HUES6 (cell line): Measurements from ENCODE around the gene NPTXR.

Experiments used
- H3K27ac ChIP-seq: 2 replicates; pipeline ENCODE4 v1.7.0; 2013; ENCODE audit warnings: low read depth, mild to moderate bottlenecking, low read length, inconsistent platforms
- H3K27me3 ChIP-seq: 2 replicates; pipeline ENCODE4 v1.6.1; 2013; ENCODE audit warnings: low read length; ENCODE audit not compliant: control insufficient read depth, insufficient read depth
- H3K36me3 ChIP-seq: 2 replicates; pipeline ENCODE4 v1.6.1; 2013; ENCODE audit warnings: low read length; ENCODE audit not compliant: control insufficient read depth, insufficient read depth
- H3K4me1 ChIP-seq: 2 replicates; pipeline ENCODE4 v1.6.1; 2013; ENCODE audit warnings: low read length; ENCODE audit not compliant: control insufficient read depth, insufficient read depth
- H3K4me3 ChIP-seq: 2 replicates; pipeline ENCODE4 v1.5.1; 2013; ENCODE audit warnings: low read depth, low read length
- H3K9ac ChIP-seq: one replicate; pipeline ENCODE4 v1.6.1; 2013; ENCODE audit warnings: mild to moderate bottlenecking, low read length
- H3K9me3 ChIP-seq: 2 replicates; pipeline ENCODE4 v1.6.1; 2013; ENCODE audit warnings: low read depth, low read length; ENCODE audit not compliant: control insufficient read depth, insufficient read depth

The NPTXR gene

DNA sequence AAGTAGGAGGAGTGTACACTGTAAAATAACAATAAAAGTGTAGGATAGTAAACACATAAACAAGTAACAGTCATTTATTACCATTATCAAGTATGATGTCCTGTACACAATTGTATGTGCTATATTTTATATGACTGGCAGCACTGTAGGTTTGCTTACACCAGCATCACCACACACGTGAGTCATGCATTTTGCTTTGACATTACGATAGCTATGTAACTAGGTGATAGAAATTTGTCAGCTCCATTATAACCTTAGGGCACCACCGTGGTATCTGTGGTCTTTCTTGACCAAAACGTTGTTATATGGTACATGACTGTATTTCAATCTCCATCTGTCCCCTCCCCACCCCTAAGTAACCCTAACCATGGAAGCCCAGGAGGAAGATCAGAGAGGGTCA lies 51.0 kb downstream of the NPTXR start:
- H3K4me3 ChIP-seq = peak overlapping the region; percentile 84
- no peak overlapping the region for H3K27ac ChIP-seq
- H3K4me1 ChIP-seq = peaks cover 11% of the 10 kb centered on the region
- H3K9ac ChIP-seq = no peak overlapping the region
- peaks cover 22% of the 10 kb centered on the region for H3K27me3 ChIP-seq
- no peaks in the 10 kb centered on the region for H3K36me3 ChIP-seq
- no peaks in the 10 kb centered on the region for H3K9me3 ChIP-seq

DNA sequence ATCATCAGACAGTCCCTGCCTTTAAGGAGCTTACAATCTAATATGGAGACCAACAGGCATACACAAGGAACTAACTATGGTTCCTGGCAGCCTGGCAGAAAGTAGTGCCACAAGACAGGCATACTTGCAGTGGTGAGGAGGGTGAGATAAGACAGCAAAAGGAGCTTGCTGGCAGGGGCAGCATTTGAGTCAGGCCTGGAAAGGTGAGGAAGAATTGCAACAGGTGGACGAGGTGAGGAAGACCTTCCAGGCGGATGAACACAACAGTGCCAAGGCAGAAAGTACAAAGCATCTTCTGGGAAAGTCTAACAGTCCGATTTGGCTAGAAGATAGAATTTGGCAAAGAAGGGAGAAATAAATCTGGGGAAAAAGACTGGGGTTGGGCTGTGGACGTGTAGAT lies 54.2 kb downstream of the NPTXR start:
- Histone ChIP-seq H3K27ac (no peak overlapping the region), H3K27me3 (no peaks in the 10 kb centered on the region), H3K9me3 (no peaks in the 10 kb centered on the region), H3K36me3 (no peaks in the 10 kb centered on the region), H3K4me1 (peaks cover 11% of the 10 kb centered on the region), H3K9ac (no peak overlapping the region), H3K4me3 (no peak overlapping the region)

DNA sequence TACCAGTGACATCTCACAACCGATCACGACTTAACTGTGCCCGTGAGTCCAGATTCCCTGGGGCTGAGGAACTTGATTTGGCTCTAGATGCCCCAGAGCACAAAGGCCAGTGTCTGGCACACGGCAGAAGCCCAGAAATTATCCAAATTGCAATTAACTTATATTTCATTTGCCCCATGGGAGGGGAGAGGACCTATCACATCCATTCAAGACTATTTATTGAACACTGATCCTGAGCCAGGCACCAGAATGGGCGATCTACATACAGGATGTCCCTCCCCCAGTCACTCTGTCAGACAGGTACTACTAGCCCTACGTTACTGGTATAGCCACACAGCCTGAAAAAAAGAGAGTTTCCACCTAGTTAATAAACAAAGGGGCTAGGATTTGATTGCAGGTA lies 55.0 kb downstream of the NPTXR start:
- H3K36me3 ChIP-seq = no peaks in the 10 kb centered on the region
- no peak overlapping the region for H3K27ac ChIP-seq
- H3K4me1 ChIP-seq = peaks cover 6% of the 10 kb centered on the region
- no peak overlapping the region for H3K9ac ChIP-seq
- no peaks in the 10 kb centered on the region for H3K27me3 ChIP-seq
- no peak overlapping the region for H3K4me3 ChIP-seq
- H3K9me3 ChIP-seq = no peaks in the 10 kb centered on the region

DNA sequence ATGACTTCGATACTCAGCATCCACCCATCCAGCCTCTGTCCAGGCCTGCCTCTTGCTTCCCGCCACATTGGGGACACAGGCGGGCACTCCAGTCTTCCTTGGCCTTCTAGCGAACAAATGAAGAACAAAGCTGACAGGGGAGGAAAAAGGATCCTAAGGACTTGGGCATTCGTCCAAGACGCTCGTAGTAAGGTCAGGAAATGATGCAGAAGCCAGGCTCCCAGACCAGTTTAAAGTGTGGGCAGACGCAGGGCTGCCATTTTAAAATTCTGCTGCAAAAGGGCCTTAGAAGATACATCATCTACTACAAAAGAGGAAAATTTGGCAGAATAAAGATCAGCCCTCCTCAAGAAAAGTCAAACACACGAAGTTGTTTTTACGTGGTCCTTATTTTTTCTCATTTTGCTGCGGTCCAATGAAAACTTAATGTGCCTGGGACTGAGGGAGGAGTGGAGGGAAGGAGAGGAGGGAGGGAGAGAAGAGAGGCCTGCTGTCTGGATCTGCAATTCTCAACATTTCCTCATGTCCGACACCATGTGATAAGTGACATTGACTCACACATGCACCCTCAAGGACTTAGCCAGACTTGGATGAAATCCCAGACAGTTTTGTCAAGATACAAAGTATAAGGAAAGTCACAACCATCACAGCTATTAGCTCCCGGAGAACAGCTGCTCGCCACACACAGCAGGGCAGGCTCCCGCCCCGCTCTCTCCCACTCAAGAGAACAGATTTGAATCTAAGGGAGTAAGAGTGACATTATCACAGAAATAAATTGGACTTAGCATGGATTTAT lies 55.6 kb downstream of the NPTXR start:
- Histone ChIP-seq H3K4me1 (peaks cover 3% of the 10 kb centered on the region), H3K9me3 (no peaks in the 10 kb centered on the region), H3K27me3 (no peaks in the 10 kb centered on the region), H3K36me3 (no peaks in the 10 kb centered on the region), H3K27ac (no peak overlapping the region), H3K9ac (no peak overlapping the region), H3K4me3 (no peak overlapping the region)

DNA sequence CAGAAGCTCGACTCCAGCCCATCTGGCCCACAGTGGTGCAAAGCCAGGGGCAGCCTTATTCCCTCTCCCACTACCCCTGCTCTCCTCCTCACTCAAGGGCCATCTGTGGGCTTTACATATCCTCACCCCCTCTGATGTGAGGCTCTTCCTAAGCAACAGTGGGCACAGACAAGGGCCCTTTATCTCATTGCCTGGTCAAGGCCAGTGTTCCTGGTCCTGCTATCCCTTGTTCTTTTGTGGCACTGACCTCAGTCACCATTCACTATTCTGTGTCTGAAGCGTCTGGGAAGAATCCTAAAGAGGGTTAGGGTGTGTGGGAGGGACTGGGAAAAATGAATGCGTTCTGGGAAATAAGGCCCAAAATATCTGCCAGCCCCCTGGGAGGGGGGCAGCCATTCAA lies 57.2 kb downstream of the NPTXR start:
- Histone ChIP-seq H3K4me1 (peaks cover 8% of the 10 kb centered on the region; the same call in 1 of the 2 replicates), H3K27ac (no peak overlapping the region)

DNA sequence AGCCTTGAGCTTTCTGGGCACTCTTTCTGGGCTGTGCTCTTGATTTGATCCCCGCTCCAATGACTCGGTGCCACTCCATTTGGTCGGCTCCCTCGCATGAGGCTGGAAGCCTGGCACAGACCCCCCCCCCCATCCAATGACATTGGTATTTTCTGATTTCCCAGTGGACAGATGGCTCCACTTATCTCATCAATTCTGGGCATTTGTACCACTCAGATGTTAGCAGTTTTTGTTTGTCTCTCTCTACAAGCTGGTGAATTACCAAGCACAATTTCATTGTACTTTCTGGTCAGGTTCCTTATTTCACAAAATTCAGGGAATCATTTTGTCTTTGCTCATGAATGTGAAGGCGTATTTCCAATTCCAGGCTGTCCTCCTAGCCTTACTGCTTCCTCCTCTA lies 59.0 kb downstream of the NPTXR start:
- Histone ChIP-seq H3K27me3 (no peaks in the 10 kb centered on the region), H3K9me3 (no peaks in the 10 kb centered on the region), H3K27ac (no peak overlapping the region), H3K36me3 (no peaks in the 10 kb centered on the region), H3K9ac (no peak overlapping the region), H3K4me3 (no peak overlapping the region), H3K4me1 (peaks cover 8% of the 10 kb centered on the region; the same call in 1 of the 2 replicates)

More for the DNA sequence above, 57.2 kb downstream of the NPTXR start:
- Histone ChIP-seq H3K9ac (no peak overlapping the region), H3K27me3 (no peaks in the 10 kb centered on the region), H3K9me3 (no peaks in the 10 kb centered on the region), H3K36me3 (no peaks in the 10 kb centered on the region), H3K4me3 (no peak overlapping the region)

DNA sequence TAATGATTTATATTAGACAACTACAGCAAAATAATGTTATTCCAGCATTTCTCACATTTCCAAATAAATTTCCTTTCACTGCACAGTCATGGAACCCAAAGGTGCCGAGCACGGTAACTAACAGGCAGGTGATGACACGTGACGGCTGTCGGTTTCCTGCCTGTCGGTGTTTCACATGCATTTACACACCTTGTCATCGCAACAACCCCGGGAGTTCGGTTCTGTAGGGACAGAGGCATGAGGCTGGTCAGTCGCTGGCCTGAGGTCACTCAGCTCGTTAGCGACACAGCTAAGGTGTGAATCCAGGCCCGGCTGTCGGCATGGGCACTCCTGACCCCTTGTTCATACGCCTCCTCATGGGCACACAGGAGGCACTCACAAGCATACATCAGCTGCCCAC lies 59.8 kb downstream of the NPTXR start:
- no peaks in the 10 kb centered on the region for H3K27me3 ChIP-seq
- no peaks in the 10 kb centered on the region for H3K36me3 ChIP-seq
- no peak overlapping the region for H3K9ac ChIP-seq
- H3K9me3 ChIP-seq = no peaks in the 10 kb centered on the region
- H3K27ac ChIP-seq = no peak overlapping the region
- no peak overlapping the region for H3K4me3 ChIP-seq
- peaks cover 8% of the 10 kb centered on the region; the same call in 1 of the 2 replicates for H3K4me1 ChIP-seq

DNA sequence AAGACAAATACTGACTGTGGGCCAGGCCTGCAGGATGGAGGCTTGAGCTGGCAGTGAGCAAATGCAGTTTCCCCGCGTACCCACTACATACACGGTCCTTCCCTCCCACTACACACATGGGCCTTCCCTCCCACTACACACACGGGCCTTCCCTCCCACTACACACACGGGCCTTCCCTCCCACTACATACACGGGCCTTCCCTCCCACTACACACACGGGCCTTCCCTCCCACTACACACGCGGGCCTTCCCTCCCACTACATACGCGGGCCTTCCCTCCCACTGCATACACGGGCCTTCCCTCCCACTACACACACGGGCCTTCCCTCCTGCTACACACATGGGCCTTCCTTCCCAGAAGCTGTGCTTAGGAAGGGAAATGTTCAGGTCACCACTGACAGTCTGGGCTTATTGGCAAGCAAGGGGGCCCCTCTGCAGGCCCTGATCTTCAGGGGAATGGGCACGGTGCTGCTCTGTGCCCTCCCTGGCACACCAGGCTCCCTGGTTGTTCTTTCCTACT lies 60.7 kb downstream of the NPTXR start:
- peaks cover 8% of the 10 kb centered on the region; the same call in 1 of the 2 replicates for H3K4me1 ChIP-seq
- H3K9me3 ChIP-seq = no peaks in the 10 kb centered on the region
- H3K4me3 ChIP-seq = no peak overlapping the region
- no peaks in the 10 kb centered on the region for H3K27me3 ChIP-seq
- no peaks in the 10 kb centered on the region for H3K36me3 ChIP-seq
- no peak overlapping the region for H3K27ac ChIP-seq
- no peak overlapping the region for H3K9ac ChIP-seq

DNA sequence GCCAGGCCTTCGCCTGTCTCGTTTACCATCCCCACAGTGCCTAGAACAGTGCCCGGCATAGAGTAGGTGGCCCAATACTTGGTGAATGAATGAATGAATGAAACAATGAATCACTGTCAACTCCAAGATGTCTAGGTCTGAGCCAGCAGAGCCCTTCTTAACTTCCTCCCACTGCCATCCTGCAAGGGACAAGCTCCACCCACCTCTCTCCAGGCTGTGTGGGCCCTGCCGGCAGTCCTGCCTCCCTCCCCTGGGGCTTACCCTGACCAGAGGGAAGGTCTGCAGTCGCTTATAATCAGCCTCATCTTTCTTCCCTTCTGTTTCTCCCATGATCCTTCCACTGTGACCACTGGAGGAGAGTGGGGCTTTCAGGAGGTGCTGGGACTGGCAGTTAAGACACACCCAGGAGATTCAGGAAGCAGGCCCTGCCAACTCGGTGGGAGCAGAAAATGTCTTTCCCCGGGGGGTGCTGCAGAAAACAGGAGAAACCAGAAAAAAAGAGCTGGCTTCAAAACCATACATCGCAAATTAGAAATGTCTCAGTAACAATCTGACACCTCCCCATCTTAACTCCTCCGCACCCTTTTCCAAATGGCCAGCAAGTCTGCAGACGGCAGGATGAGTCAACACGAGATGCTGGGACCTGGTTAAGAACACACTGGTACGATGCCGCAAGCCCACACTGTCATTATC lies 61.3 kb downstream of the NPTXR start:
- H3K4me3 ChIP-seq = no peak overlapping the region
- no peak overlapping the region for H3K27ac ChIP-seq
- H3K4me1 ChIP-seq = peaks cover 8% of the 10 kb centered on the region; the same call in 1 of the 2 replicates
- no peaks in the 10 kb centered on the region for H3K9me3 ChIP-seq
- H3K27me3 ChIP-seq = no peaks in the 10 kb centered on the region
- H3K9ac ChIP-seq = no peak overlapping the region
- H3K36me3 ChIP-seq = no peaks in the 10 kb centered on the region

DNA sequence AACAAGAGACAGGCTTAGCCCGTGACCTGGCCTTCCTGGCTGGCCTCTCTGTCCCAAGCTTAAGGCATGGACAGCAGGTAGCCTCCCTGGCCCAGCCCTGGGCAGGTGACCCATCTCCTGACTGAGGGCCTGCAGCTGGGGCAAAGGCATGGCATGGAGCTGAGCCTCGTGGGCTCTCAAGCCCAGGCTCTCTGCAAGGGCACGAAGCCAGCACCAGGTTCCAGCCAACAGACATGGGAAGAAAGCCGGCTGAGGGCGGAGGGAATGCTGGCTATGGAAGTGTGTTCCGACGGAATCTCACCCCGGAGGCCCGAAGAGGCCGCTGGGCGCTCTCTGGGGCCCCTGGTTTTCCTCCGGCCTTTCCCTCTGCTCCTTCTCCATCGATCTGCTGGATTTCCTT lies 62.8 kb downstream of the NPTXR start:
- H3K27ac ChIP-seq = no peak overlapping the region
- peaks cover 8% of the 10 kb centered on the region; the same call in 1 of the 2 replicates for H3K4me1 ChIP-seq
- H3K4me3 ChIP-seq = no peak overlapping the region
- no peak overlapping the region for H3K9ac ChIP-seq
- H3K36me3 ChIP-seq = no peaks in the 10 kb centered on the region
- H3K9me3 ChIP-seq = no peaks in the 10 kb centered on the region
- no peaks in the 10 kb centered on the region for H3K27me3 ChIP-seq

DNA sequence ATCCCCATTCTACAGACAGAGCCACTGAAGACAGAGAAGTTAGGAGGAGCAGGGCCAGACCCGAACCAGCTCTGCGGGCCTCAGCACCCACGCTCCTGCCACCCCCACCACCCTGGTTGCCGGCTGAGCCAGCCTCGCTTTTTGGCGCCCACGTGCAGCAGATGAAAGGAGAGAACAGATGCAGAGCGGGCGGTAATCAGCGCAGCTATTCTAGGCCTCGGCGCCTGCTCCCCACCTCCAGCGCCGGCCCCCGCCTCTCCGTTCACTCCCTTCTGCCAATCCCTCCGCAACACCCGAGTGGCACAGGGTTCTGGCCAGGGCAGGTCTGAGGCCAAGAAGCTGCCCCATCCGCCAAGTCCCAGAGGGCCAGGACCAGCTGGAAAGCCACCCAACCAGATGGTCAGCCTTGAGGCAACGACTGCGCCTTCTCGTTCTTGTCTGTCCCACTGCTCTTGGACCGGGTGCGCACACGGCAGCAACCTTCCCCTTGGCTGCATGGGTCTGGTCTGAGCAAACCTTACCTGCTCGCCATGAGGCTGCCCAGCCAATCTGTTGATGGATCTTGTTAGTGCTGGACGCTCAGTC lies 66.6 kb downstream of the NPTXR start:
- H3K9me3 ChIP-seq = no peaks in the 10 kb centered on the region
- H3K36me3 ChIP-seq = no peaks in the 10 kb centered on the region
- no peak overlapping the region for H3K4me3 ChIP-seq
- no peaks in the 10 kb centered on the region; the same call in 1 of the 2 replicates for H3K4me1 ChIP-seq
- no peak overlapping the region for H3K27ac ChIP-seq
- no peak overlapping the region for H3K9ac ChIP-seq
- H3K27me3 ChIP-seq = no peaks in the 10 kb centered on the region
